Adipocyte (in vitro differentiated cells): ENCODE data around the gene SLCO4A1.

Experiments used
- DNase-seq: peaks from one replicate; pipeline ENCODE4 v3.0.0-alpha.2; 2015; ENCODE audit warnings: low read depth
- H3K27me3 ChIP-seq: replicated peaks from 2 replicates; pipeline ENCODE4 v1.7.0; 2013; ENCODE audit warnings: mild to moderate bottlenecking, low read length, moderate library complexity; ENCODE audit not compliant: control insufficient read depth, insufficient read depth
- H3K36me3 ChIP-seq: 2 replicates; pipeline ENCODE4 v1.7.0; 2013; ENCODE audit warnings: low read length, mild to moderate bottlenecking, moderate library complexity; ENCODE audit not compliant: control insufficient read depth, insufficient read depth, severe bottlenecking
- H3K4me1 ChIP-seq: 2 replicates; pipeline ENCODE4 v1.7.0; 2013; ENCODE audit warnings: mild to moderate bottlenecking, low read length, moderate library complexity; ENCODE audit not compliant: control insufficient read depth, insufficient read depth
- H3K4me3 ChIP-seq: 2 replicates; pipeline ENCODE4 v1.7.0; 2013; ENCODE audit warnings: mild to moderate bottlenecking, low read length, moderate library complexity
- H3K9ac ChIP-seq: 2 replicates; pipeline ENCODE4 v1.7.0; 2013; ENCODE audit warnings: mild to moderate bottlenecking, low read length, moderate library complexity
- H3K9me3 ChIP-seq: 2 replicates; pipeline ENCODE4 v1.7.0; 2013; ENCODE audit warnings: mild to moderate bottlenecking, low read length, moderate library complexity; ENCODE audit not compliant: control insufficient read depth

SLCO4A1 gene

DNA sequence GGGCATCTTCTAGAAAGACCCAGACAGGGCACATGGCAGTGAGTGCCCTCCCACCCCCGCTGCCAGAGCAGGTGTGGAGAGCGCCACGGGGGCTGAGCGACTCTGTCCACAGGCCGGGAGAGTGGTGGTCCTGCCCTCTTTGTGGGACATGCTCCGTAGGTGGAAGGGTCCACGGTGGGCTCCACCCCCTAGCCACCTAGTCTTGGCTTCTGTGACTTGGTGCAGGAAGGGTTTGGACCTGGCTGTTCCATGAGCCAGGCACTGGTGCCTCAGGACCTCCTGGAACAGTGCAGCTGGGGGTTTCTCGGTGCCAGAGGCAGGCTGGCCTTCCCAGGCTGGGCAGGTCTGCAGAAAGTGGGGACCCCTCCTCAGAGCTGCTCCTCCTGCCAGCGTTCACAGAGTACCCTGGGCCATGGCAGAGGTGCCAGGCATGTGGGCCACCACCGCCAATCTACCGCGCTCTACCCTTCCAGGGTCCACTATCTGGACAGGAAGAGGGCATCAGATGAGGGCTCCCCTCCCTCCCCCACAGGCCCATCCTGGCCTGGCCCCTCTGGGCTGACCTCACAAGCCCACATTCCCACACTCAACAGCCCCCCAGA lies 23.0 kb downstream of the SLCO4A1 start:
- Histone ChIP-seq H3K27me3 (no peaks in the 10 kb centered on the region), H3K9ac (no peak overlapping the region), H3K4me1 (peaks cover 16% of the 10 kb centered on the region), H3K9me3 (no peaks in the 10 kb centered on the region), H3K4me3 (no peak overlapping the region), H3K36me3 (no peaks in the 10 kb centered on the region)
- DNase-seq, result no peak

DNA sequence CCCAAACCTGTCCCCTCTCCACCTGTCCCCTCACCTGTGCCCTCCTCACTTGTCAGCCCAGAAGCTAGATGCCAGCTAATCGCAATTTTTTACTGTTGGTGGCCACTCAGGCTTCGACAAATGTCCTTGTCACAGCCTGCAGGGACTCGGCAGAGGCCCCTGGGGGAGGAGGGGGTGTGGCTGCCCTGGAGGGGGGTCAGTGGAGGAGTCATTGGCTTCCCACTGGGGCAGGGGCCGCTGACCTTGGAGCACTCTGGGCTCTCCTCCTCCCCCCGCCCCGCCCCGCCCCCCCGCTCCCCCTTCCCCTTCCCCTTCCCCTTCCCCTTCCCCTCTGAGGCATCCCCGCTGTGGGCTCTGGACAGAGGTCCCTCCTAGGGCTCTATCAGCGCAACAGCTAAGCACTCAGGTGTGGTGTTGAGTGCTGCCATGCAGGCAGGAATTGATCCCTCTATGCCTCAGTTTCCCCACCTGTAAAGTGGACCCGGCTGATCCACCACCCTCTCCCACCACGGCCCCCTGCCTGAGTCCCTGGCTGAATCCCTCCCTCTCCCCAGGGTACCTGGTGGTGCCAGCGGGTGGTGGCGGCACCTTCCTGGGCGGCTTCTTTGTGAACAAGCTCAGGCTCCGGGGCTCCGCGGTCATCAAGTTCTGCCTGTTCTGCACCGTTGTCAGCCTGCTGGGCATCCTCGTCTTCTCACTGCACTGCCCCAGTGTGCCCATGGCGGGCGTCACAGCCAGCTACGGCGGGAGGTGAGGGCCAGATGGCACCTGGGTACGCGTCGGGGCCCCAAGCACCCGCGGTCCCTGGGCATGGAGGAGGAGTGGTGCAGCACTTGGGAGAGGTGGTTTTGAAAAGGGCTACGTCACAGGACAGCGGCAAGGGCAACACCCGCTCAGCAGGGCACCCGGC lies 23.8 kb downstream of the SLCO4A1 start:
- no peak for DNase-seq
- Histone ChIP-seq H3K9me3 (no peaks in the 10 kb centered on the region), H3K9ac (no peak overlapping the region), H3K4me1 (peaks cover 16% of the 10 kb centered on the region), H3K4me3 (no peak overlapping the region), H3K27me3 (no peaks in the 10 kb centered on the region), H3K36me3 (no peaks in the 10 kb centered on the region)

DNA sequence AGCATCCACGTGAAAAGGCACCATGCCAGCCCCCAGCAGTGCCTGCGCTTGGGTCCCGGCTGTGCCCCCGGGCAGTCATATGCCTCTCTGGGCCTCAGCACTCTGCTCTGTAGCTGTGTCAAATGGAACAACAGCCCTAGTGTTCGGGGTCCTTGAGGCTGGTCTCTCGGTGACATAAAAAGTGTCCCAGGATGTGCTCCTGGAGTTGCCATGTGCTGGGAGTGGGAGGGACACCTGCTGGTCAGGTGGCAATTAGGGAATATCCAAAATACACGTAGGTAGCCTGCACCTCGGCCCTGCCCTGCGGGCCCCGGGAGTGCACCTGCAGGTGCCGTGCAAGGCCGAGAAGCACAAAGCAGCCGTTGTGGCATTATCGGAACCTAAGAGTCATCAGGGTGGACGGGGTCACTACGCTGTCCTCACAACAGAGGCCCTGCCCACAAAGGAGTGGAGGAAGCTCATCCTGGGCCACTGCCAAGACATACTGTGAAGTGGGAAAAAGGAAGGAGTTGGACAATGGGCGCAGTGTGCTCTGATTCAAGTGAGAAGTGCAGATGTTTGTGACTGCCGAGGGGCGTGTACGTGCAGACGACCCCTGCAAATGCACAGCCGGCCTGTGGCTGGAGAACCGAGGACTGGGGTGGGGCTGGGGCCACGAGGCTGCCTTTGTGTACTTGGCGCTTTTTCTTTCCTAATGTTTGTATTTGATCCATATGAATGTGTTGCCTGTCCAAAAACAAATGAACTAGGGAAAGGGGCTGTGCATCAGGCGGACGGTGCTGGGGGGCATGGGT lies 24.6 kb downstream of the SLCO4A1 start:
- H3K4me3 ChIP-seq, result no peak overlapping the region
- H3K4me1 ChIP-seq, result peaks cover 8% of the 10 kb centered on the region
- DNase-seq, result no peak
- H3K9ac ChIP-seq, result no peak overlapping the region
- no peaks in the 10 kb centered on the region for H3K27me3 ChIP-seq
- no peaks in the 10 kb centered on the region for H3K9me3 ChIP-seq
- no peaks in the 10 kb centered on the region for H3K36me3 ChIP-seq

DNA sequence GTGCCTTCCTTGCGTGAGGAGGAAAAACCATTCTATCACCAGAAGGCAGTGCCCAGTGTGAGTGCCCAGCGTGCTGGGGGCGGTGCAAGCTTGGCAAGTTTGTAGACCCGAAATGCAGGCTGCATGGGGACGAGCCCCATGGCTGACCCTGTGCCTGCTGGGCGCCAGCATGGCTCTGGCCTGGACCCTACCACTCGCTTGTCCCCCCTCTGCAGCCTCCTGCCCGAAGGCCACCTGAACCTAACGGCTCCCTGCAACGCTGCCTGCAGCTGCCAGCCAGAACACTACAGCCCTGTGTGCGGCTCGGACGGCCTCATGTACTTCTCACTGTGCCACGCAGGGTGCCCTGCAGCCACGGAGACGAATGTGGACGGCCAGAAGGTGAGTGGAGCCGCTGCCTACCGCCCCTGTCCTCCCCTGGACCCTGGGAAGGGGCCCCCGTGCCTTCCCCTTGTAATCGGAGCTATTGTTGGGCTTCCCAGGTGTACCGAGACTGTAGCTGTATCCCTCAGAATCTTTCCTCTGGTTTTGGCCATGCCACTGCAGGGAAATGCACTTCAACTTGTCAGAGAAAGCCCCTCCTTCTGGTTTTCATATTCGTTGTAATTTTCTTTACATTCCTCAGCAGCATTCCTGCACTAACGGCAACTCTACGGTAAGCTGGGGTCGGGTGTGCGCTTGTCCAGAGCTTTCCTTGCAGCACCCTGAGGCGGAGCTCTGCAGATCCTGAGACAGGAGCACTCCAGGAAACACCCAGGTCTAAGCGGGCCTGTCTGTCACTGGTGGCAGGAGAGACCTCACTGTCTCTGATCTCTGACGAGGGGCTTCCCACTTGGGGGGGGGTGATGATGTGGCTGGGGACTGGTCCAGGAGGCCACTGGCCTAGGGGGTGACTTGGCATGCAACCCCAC lies 25.5 kb downstream of the SLCO4A1 start:
- no peak overlapping the region for H3K4me3 ChIP-seq

DNA sequence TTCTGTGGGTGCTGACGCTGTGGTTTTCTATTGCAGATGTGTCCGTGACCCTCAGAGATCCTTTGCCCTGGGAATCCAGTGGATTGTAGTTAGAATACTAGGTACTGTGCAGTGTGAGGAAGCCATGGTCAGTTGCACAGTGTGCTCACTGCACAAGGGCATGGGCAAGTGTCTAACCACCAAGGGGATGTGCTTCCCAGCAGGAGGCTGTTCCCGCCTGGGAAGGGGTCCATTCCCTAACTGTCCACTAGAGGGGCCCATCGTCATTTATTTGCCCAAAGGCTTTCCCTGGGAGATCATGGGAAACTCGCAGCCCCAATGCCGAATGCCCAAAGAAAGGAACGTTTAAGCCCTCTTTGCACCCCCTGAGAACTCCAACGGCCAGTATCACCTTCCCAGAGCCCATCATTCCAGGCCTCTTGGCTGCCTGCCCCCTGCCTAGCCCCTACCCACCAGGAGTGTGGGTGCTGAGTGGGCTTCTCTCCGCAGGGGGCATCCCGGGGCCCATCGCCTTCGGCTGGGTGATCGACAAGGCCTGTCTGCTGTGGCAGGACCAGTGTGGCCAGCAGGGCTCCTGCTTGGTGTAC lies 26.2 kb downstream of the SLCO4A1 start:
- H3K27me3 ChIP-seq, result no peaks in the 10 kb centered on the region
- H3K4me1 ChIP-seq, result no peaks in the 10 kb centered on the region
- H3K9ac ChIP-seq, result no peak overlapping the region
- no peaks in the 10 kb centered on the region for H3K9me3 ChIP-seq
- no peaks in the 10 kb centered on the region for H3K36me3 ChIP-seq
- H3K4me3 ChIP-seq, result no peak overlapping the region
- peak; percentile 91 for DNase-seq

More for the DNA sequence above, 25.5 kb downstream of the SLCO4A1 start:
- Histone ChIP-seq H3K27me3 (no peaks in the 10 kb centered on the region), H3K9me3 (no peaks in the 10 kb centered on the region), H3K9ac (no peak overlapping the region), H3K4me1 (peaks cover 3% of the 10 kb centered on the region), H3K36me3 (no peaks in the 10 kb centered on the region)
- DNase-seq, result no peak

DNA sequence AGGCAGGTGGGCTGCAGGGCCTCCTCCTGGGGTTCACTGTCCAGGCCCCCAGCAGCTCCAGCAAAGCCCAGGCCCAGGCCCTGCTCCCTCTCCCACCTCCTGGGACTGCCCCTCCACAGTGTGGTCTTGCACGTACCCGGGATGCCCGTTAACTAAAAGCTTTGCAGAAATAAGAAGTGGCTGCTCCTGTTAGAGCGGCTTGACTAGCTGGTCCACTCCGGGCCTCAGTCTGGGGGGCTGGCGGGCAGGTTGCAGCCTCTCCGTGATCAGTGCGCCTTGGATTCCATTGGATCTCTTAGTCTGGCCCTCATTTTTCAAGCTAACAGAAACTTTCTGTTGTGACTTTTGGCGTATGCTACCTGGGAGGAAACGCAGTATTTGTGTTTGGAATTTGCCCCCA lies 26.9 kb downstream of the SLCO4A1 start:
- Histone ChIP-seq H3K27me3 (no peaks in the 10 kb centered on the region), H3K36me3 (no peaks in the 10 kb centered on the region), H3K4me3 (no peak overlapping the region), H3K9me3 (no peaks in the 10 kb centered on the region), H3K4me1 (no peaks in the 10 kb centered on the region), H3K9ac (no peak overlapping the region)
- DNase-seq, result no peak

DNA sequence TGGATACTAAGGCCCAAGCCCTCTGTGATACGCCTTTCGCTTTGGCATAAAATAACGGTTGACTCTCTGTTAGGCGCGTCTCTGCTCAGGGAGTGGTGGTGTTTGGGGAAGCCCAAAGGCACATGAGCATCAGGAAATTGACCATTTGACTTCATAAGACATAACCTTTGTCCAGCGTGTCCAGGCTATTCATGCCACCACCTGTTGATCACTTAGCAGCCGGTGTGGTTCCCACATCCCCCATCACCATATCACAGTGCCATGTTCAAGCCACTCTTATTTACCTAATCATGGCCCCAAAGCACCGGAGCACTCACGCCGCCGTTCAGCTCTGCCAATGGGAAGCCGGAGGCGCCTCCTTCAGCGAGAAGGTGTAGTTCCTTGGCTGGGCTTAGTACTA lies 27.9 kb downstream of the SLCO4A1 start:
- DNase-seq, result no peak
- peaks cover 4% of the 10 kb centered on the region for H3K27me3 ChIP-seq
- no peaks in the 10 kb centered on the region for H3K36me3 ChIP-seq
- no peaks in the 10 kb centered on the region for H3K4me1 ChIP-seq
- no peak overlapping the region for H3K9ac ChIP-seq
- no peak overlapping the region for H3K4me3 ChIP-seq
- no peaks in the 10 kb centered on the region for H3K9me3 ChIP-seq

DNA sequence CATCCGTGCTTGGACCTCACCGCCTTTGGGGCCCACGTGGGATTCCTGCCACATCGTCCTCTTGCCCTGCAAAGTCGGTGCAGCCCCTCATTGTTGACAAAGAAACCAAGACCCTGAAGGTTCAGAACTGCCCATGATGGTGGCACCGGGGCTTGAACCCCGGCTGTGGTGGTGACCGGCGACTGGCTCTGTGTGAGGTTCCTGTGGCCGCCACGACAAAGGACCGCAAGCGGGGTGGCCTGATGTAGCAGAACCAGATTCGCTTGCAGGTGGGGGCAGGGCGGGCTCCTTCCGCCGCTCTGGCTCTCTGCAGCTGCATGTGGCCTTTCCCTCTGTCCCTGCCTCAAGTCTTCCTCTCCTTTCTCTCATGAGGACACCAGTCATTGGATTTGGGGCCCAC lies 28.7 kb downstream of the SLCO4A1 start:
- no peak for DNase-seq
- Histone ChIP-seq H3K4me3 (no peak overlapping the region), H3K9me3 (no peaks in the 10 kb centered on the region), H3K4me1 (no peaks in the 10 kb centered on the region), H3K27me3 (peaks cover 5% of the 10 kb centered on the region), H3K36me3 (no peaks in the 10 kb centered on the region), H3K9ac (no peak overlapping the region)

DNA sequence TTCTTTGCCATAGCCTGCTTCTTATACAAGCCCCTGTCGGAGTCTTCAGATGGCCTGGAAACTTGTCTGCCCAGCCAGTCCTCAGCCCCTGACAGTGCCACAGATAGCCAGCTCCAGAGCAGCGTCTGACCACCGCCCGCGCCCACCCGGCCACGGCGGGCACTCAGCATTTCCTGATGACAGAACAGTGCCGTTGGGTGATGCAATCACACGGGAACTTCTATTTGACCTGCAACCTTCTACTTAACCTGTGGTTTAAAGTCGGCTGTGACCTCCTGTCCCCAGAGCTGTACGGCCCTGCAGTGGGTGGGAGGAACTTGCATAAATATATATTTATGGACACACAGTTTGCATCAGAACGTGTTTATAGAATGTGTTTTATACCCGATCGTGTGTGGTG lies 29.5 kb downstream of the SLCO4A1 start:
- H3K4me3 ChIP-seq, result no peak overlapping the region
- no peak overlapping the region for H3K9ac ChIP-seq
- no peaks in the 10 kb centered on the region for H3K36me3 ChIP-seq
- no peaks in the 10 kb centered on the region for H3K4me1 ChIP-seq
- no peaks in the 10 kb centered on the region for H3K9me3 ChIP-seq
- no peak for DNase-seq
- H3K27me3 ChIP-seq, result peaks cover 5% of the 10 kb centered on the region

DNA sequence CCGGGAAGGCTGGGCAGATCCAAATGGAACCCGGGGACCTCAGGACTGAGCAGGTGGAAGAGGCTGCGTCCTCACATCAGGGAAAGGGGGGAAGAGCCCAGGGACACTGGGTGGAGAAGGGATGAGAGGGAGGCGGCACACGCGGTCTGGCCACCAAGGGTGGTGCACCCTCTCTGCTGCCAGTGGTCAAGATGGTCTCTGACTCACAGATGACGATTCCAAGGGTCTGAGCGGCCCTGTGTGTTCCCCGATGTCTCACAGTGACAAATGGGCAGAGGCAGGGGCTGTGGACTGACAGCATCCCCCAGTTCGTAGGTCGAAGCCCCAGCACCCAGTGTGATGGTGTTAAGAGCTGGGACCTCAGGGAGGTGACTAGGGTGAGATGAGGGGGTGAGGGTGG lies 32.1 kb downstream of the SLCO4A1 start:
- DNase-seq, result no peak
- Histone ChIP-seq H3K9me3 (no peaks in the 10 kb centered on the region), H3K36me3 (no peaks in the 10 kb centered on the region), H3K4me1 (peaks cover 15% of the 10 kb centered on the region), H3K9ac (no peak overlapping the region), H3K4me3 (no peak overlapping the region), H3K27me3 (peaks cover 5% of the 10 kb centered on the region)
